GM10847 (cell line): Measurements from ENCODE around the gene ERI3.

ENCODE experiments used
- POLR2A ChIP-seq: IDR thresholded peaks from 2 replicates; pipeline ENCODE4 v1.6.1; 2011; ENCODE audit not compliant: insufficient read length; ENCODE audit errors: extremely low read depth

ERI3 gene

GRCh38 chr1:44312399-44313196 is 42.5 kb downstream of the ERI3 start:
- no peak for TF ChIP-seq POLR2A

- TF ChIP-seq POLR2A = no peak
These were observed 45.1 kb downstream of the ERI3 start for GRCh38 chr1:44310006-44310405.

GRCh38 chr1:44305962-44306422 is 49.1 kb downstream of the ERI3 start:
- no peak for TF ChIP-seq POLR2A

GRCh38 chr1:44303532-44303931 is 51.5 kb downstream of the ERI3 start:
- TF ChIP-seq POLR2A = no peak

DNA sequence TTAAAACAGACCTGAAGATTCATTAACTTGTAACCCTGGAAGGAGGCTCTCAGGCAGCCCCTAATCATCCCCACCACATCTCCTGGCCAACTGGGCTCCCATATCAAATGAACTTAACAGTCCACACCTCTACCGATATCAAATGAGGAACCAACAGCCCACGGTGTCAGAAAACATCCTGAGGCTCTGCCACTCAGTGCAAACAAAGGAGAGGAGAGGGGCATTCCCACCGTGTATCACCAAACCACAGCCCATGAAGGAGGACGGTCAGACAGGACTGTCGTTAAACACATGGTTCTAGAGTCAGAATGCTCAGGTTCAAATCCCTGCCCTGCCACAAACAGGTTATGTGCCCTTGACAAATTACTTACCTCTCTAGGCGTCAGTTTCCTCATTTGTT is 52.5 kb downstream of the ERI3 start:
- no peak for TF ChIP-seq POLR2A

DNA sequence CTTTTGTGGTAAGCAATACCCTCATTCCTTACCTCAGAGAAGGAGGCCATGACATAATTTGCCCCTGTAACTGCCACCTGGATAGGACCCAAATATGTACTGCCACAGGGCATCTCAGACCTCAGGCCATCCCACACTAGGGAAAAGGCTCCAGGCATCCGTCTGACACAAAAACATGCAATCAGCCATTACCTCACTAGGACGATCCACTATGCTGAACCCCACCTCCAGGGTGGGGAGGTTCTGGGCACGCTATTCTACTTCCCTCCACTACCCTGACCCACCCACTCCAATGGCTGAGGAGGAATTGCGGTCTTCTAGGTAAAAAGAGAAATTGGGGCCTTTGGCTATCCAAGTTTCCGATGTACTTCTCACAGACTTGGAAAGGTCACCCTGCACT is 53.6 kb downstream of the ERI3 start:
- no peak for TF ChIP-seq POLR2A

- TF ChIP-seq POLR2A = no peak
These were observed 54.2 kb downstream of the ERI3 start for GRCh38 chr1:44300852-44301251.

DNA sequence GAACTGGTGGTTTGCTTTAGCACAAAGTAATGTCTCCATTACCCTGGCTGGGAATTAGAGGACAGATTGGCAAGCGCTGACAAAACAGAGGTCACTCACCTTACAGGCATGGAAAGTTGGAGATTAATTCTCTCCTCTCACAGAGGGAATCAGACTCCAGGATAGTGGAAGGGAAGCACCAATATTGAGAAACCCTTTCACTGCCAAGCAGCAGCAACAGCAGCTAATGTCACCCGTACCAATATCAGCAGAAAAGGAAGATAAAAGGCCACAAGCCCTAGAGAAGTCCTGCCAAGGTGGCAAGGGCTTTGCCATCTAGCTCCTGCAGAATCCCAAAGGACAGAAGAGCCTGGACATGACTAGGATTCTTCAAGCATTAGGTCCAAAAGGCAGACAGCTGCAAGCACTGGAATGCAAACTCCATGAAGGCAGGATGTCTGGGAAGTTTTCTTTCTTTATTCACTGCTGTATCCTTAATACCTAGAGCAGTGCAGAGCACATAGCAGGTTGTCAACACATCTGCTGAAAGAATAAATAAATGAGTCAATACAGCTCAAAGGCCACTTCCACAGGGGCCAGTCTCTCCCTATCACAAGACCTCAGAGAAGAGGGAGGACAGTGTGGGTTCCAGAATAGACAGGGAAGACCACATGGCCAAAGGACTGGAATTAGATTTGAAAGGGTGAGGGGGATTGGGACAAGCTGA is 57.2 kb downstream of the ERI3 start:
- no peak for TF ChIP-seq POLR2A

- TF ChIP-seq POLR2A = no peak
These were observed 58.3 kb downstream of the ERI3 start for GRCh38 chr1:44296806-44297205.

DNA sequence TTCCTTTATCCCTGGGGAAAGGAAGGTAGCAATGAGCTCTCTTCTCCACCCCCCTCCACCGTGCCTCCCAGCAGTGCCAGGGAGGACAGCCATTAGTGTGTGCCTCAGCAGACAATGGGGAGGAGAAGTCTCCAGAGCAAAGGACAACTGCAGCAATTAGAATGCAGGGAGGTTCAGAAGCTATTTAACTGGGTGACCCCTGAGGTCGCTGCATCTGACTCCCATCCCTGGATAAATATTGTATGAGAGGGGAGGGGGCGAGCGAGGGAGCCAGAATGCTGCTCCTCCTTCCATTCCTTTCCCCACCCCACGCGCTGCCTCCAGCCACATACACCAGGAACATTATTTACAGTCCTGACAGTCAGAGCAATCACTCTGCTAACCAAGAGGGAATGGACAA is 59.0 kb downstream of the ERI3 start:
- no peak for TF ChIP-seq POLR2A

DNA sequence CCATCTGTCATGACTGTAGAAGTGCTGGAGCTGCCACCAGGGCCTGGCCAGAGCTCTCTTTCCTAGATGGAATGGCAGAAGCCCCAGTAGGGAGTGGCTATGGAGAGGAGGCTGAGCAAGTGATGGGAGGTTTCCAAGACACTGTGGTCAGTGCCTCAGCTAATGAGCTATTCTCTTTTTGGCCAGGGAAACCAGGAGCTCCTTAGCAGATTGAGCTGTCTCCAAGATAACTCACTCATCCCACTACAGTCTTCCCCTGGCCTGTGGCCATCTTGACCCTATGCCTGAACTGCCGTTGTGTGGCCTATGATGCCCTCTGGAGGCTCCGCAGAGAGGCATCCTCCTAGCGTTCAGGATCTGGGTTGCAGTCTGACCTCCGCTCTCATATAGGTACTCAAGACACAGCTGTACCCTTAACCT is 60.5 kb downstream of the ERI3 start:
- no peak for TF ChIP-seq POLR2A

DNA sequence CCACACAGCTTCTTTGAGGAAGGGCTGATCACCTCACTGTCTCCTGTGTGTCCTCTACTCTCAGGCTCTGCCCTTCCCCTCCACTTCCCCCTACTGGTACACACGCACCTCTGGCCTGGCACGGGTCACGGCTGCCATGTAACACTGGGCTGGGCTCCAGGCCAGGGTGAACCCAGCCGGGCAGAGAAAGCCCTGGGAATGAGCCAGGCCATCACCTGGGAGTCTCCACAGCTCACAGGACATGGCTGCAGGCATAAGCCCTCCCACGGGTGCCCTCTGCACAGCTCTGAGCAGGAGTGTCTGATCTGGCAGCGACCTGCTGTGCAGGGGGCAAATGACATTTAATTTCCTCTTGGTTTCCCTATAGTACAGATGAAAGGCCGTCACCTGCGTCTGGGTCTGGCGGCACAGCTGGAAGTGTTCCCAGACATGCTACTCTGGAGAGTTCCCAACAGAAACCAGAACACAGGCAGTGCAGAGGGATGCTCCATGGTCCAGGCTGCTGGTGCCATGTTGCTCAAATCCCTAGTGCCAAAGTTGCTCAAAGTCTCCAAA is 61.2 kb downstream of the ERI3 start:
- TF ChIP-seq POLR2A = no peak

- TF ChIP-seq POLR2A = no peak
These were observed 62.4 kb downstream of the ERI3 start for GRCh38 chr1:44292651-44293050.

DNA sequence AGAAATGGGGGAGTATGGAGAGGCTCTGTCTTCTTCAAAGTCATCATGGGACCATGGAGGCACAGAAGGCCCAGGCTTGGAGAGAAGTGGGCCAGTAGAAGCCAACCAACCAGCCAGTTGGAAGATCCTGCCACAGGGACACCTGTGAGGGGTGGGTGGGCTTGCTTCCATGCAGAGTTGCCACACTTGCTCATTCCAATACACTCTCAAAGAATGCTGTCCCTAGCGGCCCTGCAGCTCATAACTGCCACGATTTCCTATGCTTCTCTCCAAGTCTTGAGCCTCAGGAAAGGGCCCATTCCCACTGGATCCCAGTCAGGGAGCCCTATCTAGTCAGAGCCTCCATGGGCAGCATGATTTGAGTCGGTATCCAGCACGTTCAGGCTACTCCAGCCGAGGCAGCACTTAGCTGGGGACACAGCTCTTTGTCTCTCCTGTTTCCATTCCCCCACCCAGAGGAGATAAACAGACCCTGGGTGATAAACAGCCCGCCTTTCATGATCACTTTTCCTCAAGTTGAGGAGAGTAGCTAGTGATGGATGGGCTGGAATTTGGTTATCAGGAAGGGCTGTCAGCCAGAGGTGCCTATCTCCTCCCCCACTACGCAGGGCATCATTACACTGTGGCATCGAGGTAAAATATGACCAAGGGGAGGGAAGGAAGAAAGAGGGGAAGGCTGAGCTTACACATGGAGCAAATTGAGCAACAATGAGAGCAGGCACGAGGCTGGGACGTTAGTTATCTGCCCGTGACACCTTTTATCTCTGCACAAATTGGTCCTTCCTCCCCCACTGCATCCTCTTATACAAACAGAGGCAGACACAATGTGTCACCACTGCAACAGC is 64.6 kb downstream of the ERI3 start:
- no peak for TF ChIP-seq POLR2A

DNA sequence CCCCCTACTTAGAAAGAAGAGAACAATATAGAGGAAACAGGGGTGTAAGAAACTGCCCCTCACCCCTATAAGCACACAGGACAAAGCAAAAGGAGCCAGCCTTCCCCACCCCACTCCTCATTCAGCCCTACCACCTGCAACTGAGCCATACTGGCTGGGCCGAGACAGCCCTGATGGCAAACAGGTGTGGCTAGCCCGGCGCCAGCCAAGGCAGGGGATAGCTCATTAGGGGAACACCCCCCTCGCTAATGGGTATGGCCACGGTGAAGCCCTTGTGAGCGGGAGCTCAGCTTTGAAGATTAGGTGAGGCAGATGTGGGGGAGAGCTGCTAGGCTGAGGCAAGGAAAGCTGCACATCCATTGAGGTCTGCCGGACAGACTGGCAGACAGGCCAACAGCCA is 65.5 kb downstream of the ERI3 start:
- TF ChIP-seq POLR2A = no peak

- TF ChIP-seq POLR2A = no peak
These were observed 66.2 kb downstream of the ERI3 start for GRCh38 chr1:44288883-44289282.

- TF ChIP-seq POLR2A = no peak
These were observed 70.9 kb downstream of the ERI3 start for GRCh38 chr1:44284184-44284583.
